NCI-H2029 treated with DMSO at 0.1 percent for 48 hours (cell line): ENCODE measurements around the gene ALG1.
A peak's percentile ranks its signal among the peaks of the same experiment; 100 is the strongest.
"Not testable (repeated sequence)": the region's sequence is repeated elsewhere in the genome, so short reads cannot be mapped to it uniquely, and the experiment has no call there.

Experiments used
- DNase-seq: peaks from one replicate; lab custom pipeline; 2025; lab: John Stamatoyannopoulos, UW

ALG1 gene

GRCh38 chr16:5044581-5044980 is 27.1 kb upstream of the ALG1 start:
- DNase-seq = not testable (repeated sequence)

- DNase-seq = no peak
Observed at GRCh38 chr16:5045499-5046115, 26.0 kb upstream of the ALG1 start.

GRCh38 chr16:5046914-5047313 is 24.7 kb upstream of the ALG1 start:
- DNase-seq = no peak

GRCh38 chr16:5054876-5055865 is 16.5 kb upstream of the ALG1 start:
- no peak for DNase-seq

GRCh38 chr16:5056352-5056751 is 15.3 kb upstream of the ALG1 start:
- no peak for DNase-seq

- no peak for DNase-seq
Observed at GRCh38 chr16:5058476-5058875, 13.2 kb upstream of the ALG1 start.

- DNase-seq = no peak
Observed at GRCh38 chr16:5059386-5060072, 12.1 kb upstream of the ALG1 start.

- DNase-seq = no peak
Observed at GRCh38 chr16:5060073-5060641, 11.5 kb upstream of the ALG1 start.

GRCh38 chr16:5062051-5062450 is 9.6 kb upstream of the ALG1 start:
- DNase-seq = no peak

GRCh38 chr16:5062790-5063765 is 8.6 kb upstream of the ALG1 start:
- DNase-seq = no peak

GRCh38 chr16:5064915-5065314 is 6.7 kb upstream of the ALG1 start:
- DNase-seq = peak; percentile 7

- DNase-seq = no peak
Observed at GRCh38 chr16:5065326-5065725, 6.3 kb upstream of the ALG1 start.

GRCh38 chr16:5065813-5066212 is 5.8 kb upstream of the ALG1 start, which contains the start of gene C16orf89:
Gene C16orf89 (minus strand): TSS chr16:5065956. CDS start chr16:5065908, 48 bp downstream.
- DNase-seq = no peak

GRCh38 chr16:5066511-5066910 is 5.1 kb upstream of the ALG1 start:
- DNase-seq = no peak

- no peak for DNase-seq
Observed at GRCh38 chr16:5069048-5069447, 2.6 kb upstream of the ALG1 start.

- no peak for DNase-seq
Observed at GRCh38 chr16:5069854-5070253, 1.8 kb upstream of the ALG1 start.

- DNase-seq = no peak
Observed at GRCh38 chr16:5070431-5071186, 1.0 kb upstream of the ALG1 start.

- DNase-seq = no peak
Observed at GRCh38 chr16:5071341-5071680, 332 bp upstream of the ALG1 start.

GRCh38 chr16:5072334-5073278 is 963 bp downstream of the ALG1 start:
- no peak for DNase-seq
